Stomach (tissue), 4 donors: ENCODE measurements around the gene SLC25A12.

Experiments used
- POLR2A ChIP-seq, 4 donors: fragments of 450-650 bp; IDR thresholded peaks; one replicate each; pipeline ENCODE4 v1.6.1; 2016; ENCODE audit warnings: antibody characterized with exemption in 4 of 4, control low read depth in 2 of 4, mild to moderate bottlenecking in 1 of 4, moderate library complexity in 1 of 4
- TF ChIP-seq, protein P1 (sequence below), 7 experiments: fragments of 450-650 bp in 4 of 7; fragments of 200-600 bp in 3 of 7; sonication (generic) in 3 of 7; IDR thresholded peaks; one replicate each; pipeline ENCODE4 v1.5.1; 2016 to 2019; ENCODE audit warnings: antibody characterized with exemption in 7 of 7, control low read depth in 2 of 7, mild to moderate bottlenecking in 1 of 7

DNA sequence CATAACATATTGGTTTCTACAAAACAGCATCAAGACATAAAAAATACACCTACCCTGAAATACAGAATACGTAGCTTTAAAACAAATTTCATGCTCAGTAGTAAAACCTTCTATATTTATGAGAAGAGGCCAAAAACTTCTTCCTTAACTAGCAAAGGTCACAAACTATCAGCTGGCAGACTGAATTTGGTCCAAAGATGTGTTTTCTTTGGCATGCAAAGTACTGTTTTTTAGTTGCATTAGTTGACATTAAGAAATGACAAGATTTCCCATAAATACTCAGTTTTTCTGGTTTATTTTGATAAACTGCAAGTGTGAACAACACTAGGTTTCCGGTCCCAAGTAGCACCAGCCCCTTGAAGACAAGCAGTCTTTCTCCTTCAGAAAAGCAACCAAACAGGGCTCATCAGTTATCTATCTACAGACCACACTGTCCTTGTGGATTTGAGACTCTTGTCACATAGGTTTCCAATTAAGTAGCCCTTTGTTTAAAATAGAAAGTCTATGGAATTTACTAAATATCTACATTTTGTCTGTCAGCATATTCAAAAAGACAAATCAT, 35.6 kb downstream of the SLC25A12 start:
- TF ChIP-seq, protein P1, sequence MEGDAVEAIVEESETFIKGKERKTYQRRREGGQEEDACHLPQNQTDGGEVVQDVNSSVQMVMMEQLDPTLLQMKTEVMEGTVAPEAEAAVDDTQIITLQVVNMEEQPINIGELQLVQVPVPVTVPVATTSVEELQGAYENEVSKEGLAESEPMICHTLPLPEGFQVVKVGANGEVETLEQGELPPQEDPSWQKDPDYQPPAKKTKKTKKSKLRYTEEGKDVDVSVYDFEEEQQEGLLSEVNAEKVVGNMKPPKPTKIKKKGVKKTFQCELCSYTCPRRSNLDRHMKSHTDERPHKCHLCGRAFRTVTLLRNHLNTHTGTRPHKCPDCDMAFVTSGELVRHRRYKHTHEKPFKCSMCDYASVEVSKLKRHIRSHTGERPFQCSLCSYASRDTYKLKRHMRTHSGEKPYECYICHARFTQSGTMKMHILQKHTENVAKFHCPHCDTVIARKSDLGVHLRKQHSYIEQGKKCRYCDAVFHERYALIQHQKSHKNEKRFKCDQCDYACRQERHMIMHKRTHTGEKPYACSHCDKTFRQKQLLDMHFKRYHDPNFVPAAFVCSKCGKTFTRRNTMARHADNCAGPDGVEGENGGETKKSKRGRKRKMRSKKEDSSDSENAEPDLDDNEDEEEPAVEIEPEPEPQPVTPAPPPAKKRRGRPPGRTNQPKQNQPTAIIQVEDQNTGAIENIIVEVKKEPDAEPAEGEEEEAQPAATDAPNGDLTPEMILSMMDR (IDR thresholded peaks at IDR 0.05) = no peak
- TF ChIP-seq POLR2A (IDR thresholded peaks at IDR 0.05) = no peak
